Measurements from ENCODE around the gene NEK4.

The NEK4 gene

GRCh38 chr3:52770496-52771333 lies at the start of gene NEK4:
NEK4 (minus strand) TSS chr3:52770940; CDS start chr3:52770746, 194 bp downstream.
- peak; percentile 86 for DNase-seq
- in situ Hi-C loops (cut with HindIII; ENCODE audit: low pct_ligation_motif_present, low pct_unique_long_range_greater_than_20kb, low sequenced_read_pairs), result no loop called here

GRCh38 chr3:52819936-52820335 lies 49.2 kb upstream of the NEK4 start:
- in situ Hi-C loops (cut with HindIII; ENCODE audit: low pct_ligation_motif_present, low pct_unique_long_range_greater_than_20kb, low sequenced_read_pairs), result no loop called here
- DNase-seq, result no peak

- DNase-seq, result no peak
- in situ Hi-C loops (cut with HindIII; ENCODE audit: low pct_ligation_motif_present, low pct_unique_long_range_greater_than_20kb, low sequenced_read_pairs), result no loop called here
These were observed 47.1 kb upstream of the NEK4 start for GRCh38 chr3:52817860-52818259.

GRCh38 chr3:52817221-52817620 lies 46.5 kb upstream of the NEK4 start:
- no peak for DNase-seq
- in situ Hi-C loops (cut with HindIII; ENCODE audit: low pct_ligation_motif_present, low pct_unique_long_range_greater_than_20kb, low sequenced_read_pairs), result no loop called here

- in situ Hi-C loops (cut with HindIII; ENCODE audit: low pct_ligation_motif_present, low pct_unique_long_range_greater_than_20kb, low sequenced_read_pairs), result no loop called here
- DNase-seq, result no peak
These were observed 45.9 kb upstream of the NEK4 start for GRCh38 chr3:52816654-52817053.

- no peak for DNase-seq
- in situ Hi-C loops (cut with HindIII; ENCODE audit: low pct_ligation_motif_present, low pct_unique_long_range_greater_than_20kb, low sequenced_read_pairs), result no loop called here
These were observed 45.5 kb upstream of the NEK4 start for GRCh38 chr3:52816199-52816598.

GRCh38 chr3:52813810-52814209 lies 43.1 kb upstream of the NEK4 start:
- DNase-seq, result no peak
- in situ Hi-C loops (cut with HindIII; ENCODE audit: low pct_ligation_motif_present, low pct_unique_long_range_greater_than_20kb, low sequenced_read_pairs), result no loop called here

- no peak for DNase-seq
- in situ Hi-C loops (cut with HindIII; ENCODE audit: low pct_ligation_motif_present, low pct_unique_long_range_greater_than_20kb, low sequenced_read_pairs), result no loop called here
These were observed 40.8 kb upstream of the NEK4 start for GRCh38 chr3:52811452-52812011.

- no peak for DNase-seq
- in situ Hi-C loops (cut with HindIII; ENCODE audit: low pct_ligation_motif_present, low pct_unique_long_range_greater_than_20kb, low sequenced_read_pairs), result no loop called here
These were observed 40.2 kb upstream of the NEK4 start for GRCh38 chr3:52810923-52811322.

GRCh38 chr3:52809662-52810377 lies 39.1 kb upstream of the NEK4 start:
- DNase-seq, result no peak
- in situ Hi-C loops (cut with HindIII; ENCODE audit: low pct_ligation_motif_present, low pct_unique_long_range_greater_than_20kb, low sequenced_read_pairs), result no loop called here

GRCh38 chr3:52809149-52809548 lies 38.4 kb upstream of the NEK4 start:
- in situ Hi-C loops (cut with HindIII; ENCODE audit: low pct_ligation_motif_present, low pct_unique_long_range_greater_than_20kb, low sequenced_read_pairs), result no loop called here
- DNase-seq, result no peak

GRCh38 chr3:52805270-52806039 lies 34.7 kb upstream of the NEK4 start:
- no peak for DNase-seq
- in situ Hi-C loops (cut with HindIII; ENCODE audit: low pct_ligation_motif_present, low pct_unique_long_range_greater_than_20kb, low sequenced_read_pairs), result no loop called here

GRCh38 chr3:52801839-52802238 lies 31.1 kb upstream of the NEK4 start:
- no peak for DNase-seq
- in situ Hi-C loops (cut with HindIII; ENCODE audit: low pct_ligation_motif_present, low pct_unique_long_range_greater_than_20kb, low sequenced_read_pairs), result no loop called here

GRCh38 chr3:52800079-52800478 lies 29.3 kb upstream of the NEK4 start:
- in situ Hi-C loops (cut with HindIII; ENCODE audit: low pct_ligation_motif_present, low pct_unique_long_range_greater_than_20kb, low sequenced_read_pairs), result no loop called here
- DNase-seq, result no peak

GRCh38 chr3:52798978-52799476 lies 28.3 kb upstream of the NEK4 start:
- DNase-seq, result peak; percentile 24
- in situ Hi-C loops (cut with HindIII; ENCODE audit: low pct_ligation_motif_present, low pct_unique_long_range_greater_than_20kb, low sequenced_read_pairs), result no loop called here

- DNase-seq, result no peak
- in situ Hi-C loops (cut with HindIII; ENCODE audit: low pct_ligation_motif_present, low pct_unique_long_range_greater_than_20kb, low sequenced_read_pairs), result no loop called here
These were observed 27.7 kb upstream of the NEK4 start for GRCh38 chr3:52798376-52798977.

GRCh38 chr3:52796411-52796810 lies 25.7 kb upstream of the NEK4 start:
- in situ Hi-C loops (cut with HindIII; ENCODE audit: low pct_ligation_motif_present, low pct_unique_long_range_greater_than_20kb, low sequenced_read_pairs), result no loop called here
- no peak for DNase-seq

GRCh38 chr3:52795298-52795900 lies 24.7 kb upstream of the NEK4 start:
- in situ Hi-C loops (cut with HindIII; ENCODE audit: low pct_ligation_motif_present, low pct_unique_long_range_greater_than_20kb, low sequenced_read_pairs), result no loop called here
- no peak for DNase-seq

Measured in ACHN (cell line).